ENCODE results near the gene CNDP1.
A peak's percentile ranks its signal among the peaks of the same experiment; 100 is the strongest.
"Not testable (repeated sequence)": the region's sequence is repeated elsewhere in the genome, so short reads cannot be mapped to it uniquely, and the experiment has no call there.

Gene CNDP1

GRCh38 chr18:74534150-74534969 lies at the start of gene CNDP1:
TSS of gene CNDP1 (plus strand) at chr18:74534500. CDS start at chr18:74534668, 168 bp downstream.
- no peak for DNase-seq (ENCODE audit: low read depth in 1 of 2, low spot score in 1 of 2)

- DNase-seq (ENCODE audit: low read depth in 1 of 2, low spot score in 1 of 2): no peak
Measured at GRCh38 chr18:74486119-74486849, 48.0 kb upstream of the CNDP1 start.

- DNase-seq (ENCODE audit: low read depth in 1 of 2, low spot score in 1 of 2): no peak
Measured at GRCh38 chr18:74488354-74488753, 45.9 kb upstream of the CNDP1 start.

GRCh38 chr18:74488864-74489263 lies 45.4 kb upstream of the CNDP1 start:
- DNase-seq (ENCODE audit: low read depth in 1 of 2, low spot score in 1 of 2): no peak

- DNase-seq (ENCODE audit: low read depth in 1 of 2, low spot score in 1 of 2): no peak
Measured at GRCh38 chr18:74489676-74490075, 44.6 kb upstream of the CNDP1 start.

- DNase-seq (ENCODE audit: low read depth in 1 of 2, low spot score in 1 of 2): no peak
Measured at GRCh38 chr18:74492259-74492658, 42.0 kb upstream of the CNDP1 start.

GRCh38 chr18:74493689-74494088 lies 40.6 kb upstream of the CNDP1 start:
- peak; percentile 18 to 28 for DNase-seq (ENCODE audit: low read depth in 1 of 2, low spot score in 1 of 2)

GRCh38 chr18:74494514-74494913 lies 39.8 kb upstream of the CNDP1 start:
- no peak for DNase-seq (ENCODE audit: low read depth in 1 of 2, low spot score in 1 of 2)

- peak; percentile 98 for DNase-seq (ENCODE audit: low read depth in 1 of 2, low spot score in 1 of 2)
Measured at GRCh38 chr18:74495581-74496507, 38.5 kb upstream of the CNDP1 start, which contains the start of gene CNDP2. TSS of gene CNDP2 (plus strand) at chr18:74496363. CDS start at chr18:74499974, 3,611 bp downstream.

- peak in 1 of 2 donors; percentile 32 for DNase-seq (ENCODE audit: low read depth in 1 of 2, low spot score in 1 of 2)
Measured at GRCh38 chr18:74496508-74497323, 37.6 kb upstream of the CNDP1 start.

- no peak for DNase-seq (ENCODE audit: low read depth in 1 of 2, low spot score in 1 of 2)
Measured at GRCh38 chr18:74497324-74497676, 37.0 kb upstream of the CNDP1 start.

- DNase-seq (ENCODE audit: low read depth in 1 of 2, low spot score in 1 of 2): no peak
Measured at GRCh38 chr18:74497778-74498177, 36.5 kb upstream of the CNDP1 start.

GRCh38 chr18:74498712-74499627 lies 35.3 kb upstream of the CNDP1 start:
- DNase-seq (ENCODE audit: low read depth in 1 of 2, low spot score in 1 of 2): peak; percentile 52 to 63

GRCh38 chr18:74499633-74500032 lies 34.7 kb upstream of the CNDP1 start:
- no peak for DNase-seq (ENCODE audit: low read depth in 1 of 2, low spot score in 1 of 2)

- no peak for DNase-seq (ENCODE audit: low read depth in 1 of 2, low spot score in 1 of 2)
Measured at GRCh38 chr18:74500372-74500771, 33.9 kb upstream of the CNDP1 start.

- not testable (repeated sequence) for DNase-seq (ENCODE audit: low read depth in 1 of 2, low spot score in 1 of 2)
Measured at GRCh38 chr18:74500774-74501173, 33.5 kb upstream of the CNDP1 start.

- DNase-seq (ENCODE audit: low read depth in 1 of 2, low spot score in 1 of 2): no peak
Measured at GRCh38 chr18:74501386-74501785, 32.9 kb upstream of the CNDP1 start.

GRCh38 chr18:74503137-74503536 lies 31.2 kb upstream of the CNDP1 start:
- DNase-seq (ENCODE audit: low read depth in 1 of 2, low spot score in 1 of 2): no peak

GRCh38 chr18:74505776-74506175 lies 28.5 kb upstream of the CNDP1 start:
- DNase-seq (ENCODE audit: low read depth in 1 of 2, low spot score in 1 of 2): no peak
